GM12865 (cell line): ENCODE measurements around the gene KCTD17.

Source experiments
- DNase-seq: peaks from one replicate; pipeline ENCODE4 v3.0.0; 2010; ENCODE audit warnings: low read depth
- H3K4me3 ChIP-seq: 2 replicates; pipeline ENCODE4 v1.5.1; 2011; ENCODE audit warnings: mild to moderate bottlenecking, low read depth, low read length, control low read depth
- TF ChIP-seq, protein P1 (sequence below): IDR thresholded peaks from 2 replicates; pipeline ENCODE4 v1.5.1; 2011; ENCODE audit warnings: low read length, control low read depth, low read depth, inconsistent platforms; ENCODE audit not compliant: insufficient read depth; ENCODE audit errors: missing control alignments

The KCTD17 gene

DNA sequence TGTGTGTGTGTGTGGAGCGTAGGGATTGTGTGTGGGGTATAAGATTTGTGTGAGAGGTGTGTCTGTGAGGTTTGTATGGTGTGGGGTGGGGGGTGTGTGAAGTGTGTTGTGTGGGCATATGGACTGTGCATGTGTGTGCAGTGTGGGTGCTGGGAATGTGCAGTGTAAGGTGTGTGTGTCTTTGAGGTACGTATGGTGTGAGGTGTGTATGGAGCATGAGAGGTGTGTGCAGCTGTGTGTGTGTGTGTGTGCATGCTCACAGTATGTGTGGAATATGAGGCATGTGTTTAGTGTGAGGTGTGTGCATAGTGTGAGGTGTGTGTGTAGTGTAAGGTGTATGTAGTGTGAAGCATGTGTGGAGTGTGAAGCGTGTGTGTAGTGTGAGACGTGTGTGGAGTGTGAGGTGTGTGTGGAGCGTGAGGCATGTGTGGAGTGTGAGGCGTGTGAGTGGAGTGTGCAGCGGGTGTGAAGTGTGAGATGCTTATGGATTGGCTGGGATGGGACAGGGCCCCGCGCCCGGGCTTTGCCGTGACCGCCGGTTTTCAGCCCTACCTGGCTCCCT is 59.7 kb downstream of the KCTD17 start:
- no peak for DNase-seq
- TF ChIP-seq, protein P1, sequence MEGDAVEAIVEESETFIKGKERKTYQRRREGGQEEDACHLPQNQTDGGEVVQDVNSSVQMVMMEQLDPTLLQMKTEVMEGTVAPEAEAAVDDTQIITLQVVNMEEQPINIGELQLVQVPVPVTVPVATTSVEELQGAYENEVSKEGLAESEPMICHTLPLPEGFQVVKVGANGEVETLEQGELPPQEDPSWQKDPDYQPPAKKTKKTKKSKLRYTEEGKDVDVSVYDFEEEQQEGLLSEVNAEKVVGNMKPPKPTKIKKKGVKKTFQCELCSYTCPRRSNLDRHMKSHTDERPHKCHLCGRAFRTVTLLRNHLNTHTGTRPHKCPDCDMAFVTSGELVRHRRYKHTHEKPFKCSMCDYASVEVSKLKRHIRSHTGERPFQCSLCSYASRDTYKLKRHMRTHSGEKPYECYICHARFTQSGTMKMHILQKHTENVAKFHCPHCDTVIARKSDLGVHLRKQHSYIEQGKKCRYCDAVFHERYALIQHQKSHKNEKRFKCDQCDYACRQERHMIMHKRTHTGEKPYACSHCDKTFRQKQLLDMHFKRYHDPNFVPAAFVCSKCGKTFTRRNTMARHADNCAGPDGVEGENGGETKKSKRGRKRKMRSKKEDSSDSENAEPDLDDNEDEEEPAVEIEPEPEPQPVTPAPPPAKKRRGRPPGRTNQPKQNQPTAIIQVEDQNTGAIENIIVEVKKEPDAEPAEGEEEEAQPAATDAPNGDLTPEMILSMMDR: no peak
- no peak overlapping the region for H3K4me3 ChIP-seq

DNA sequence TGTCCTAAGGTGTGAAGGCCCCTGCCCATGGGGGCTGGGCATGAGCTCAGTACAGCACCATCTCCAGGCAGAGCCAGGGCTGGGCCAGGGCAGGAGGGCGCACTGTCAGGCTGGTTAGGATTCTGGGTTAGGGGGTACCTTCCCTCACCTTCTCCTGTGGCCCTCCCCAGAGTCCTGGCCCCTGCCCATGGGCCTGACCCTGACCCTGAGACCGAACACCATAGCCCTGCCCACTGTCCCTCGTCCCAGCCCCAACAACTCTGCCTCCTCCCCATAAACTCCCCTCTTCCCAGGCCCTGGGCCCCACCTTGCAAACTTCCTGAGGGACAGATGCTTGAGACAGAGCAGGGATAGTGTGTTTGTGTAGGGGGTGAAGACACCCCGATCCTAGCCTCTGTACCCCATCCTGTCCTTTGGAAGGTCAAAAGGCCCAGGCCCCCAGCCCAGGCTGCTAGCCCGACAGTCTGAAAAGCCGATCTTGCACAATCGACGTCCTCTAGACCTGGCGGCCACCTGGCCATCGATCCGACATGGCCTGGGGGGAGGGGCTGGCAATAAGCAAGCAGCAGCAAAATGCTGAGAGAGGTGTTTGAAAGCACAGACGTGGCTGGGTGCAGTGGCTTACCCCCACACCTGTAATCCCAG is 60.7 kb downstream of the KCTD17 start:
- no peak for DNase-seq
- TF ChIP-seq, protein P1: no peak
- no peak overlapping the region for H3K4me3 ChIP-seq
